Muscle layer of colon (tissue), 2 donors: ENCODE results near the gene KIRREL3.

Experiments used
- H3K27ac ChIP-seq: one replicate; pipeline ENCODE4 v1.7.0; 2013; ENCODE audit warnings: low read depth, mild to moderate bottlenecking, low read length, moderate library complexity
- H3K27me3 ChIP-seq, 2 donors: one replicate each; pipeline ENCODE4 v1.7.0; 2013; ENCODE audit warnings: low read length in 2 of 2, mild to moderate bottlenecking in 2 of 2; ENCODE audit not compliant: insufficient read depth in 2 of 2, control insufficient read depth in 1 of 2
- H3K36me3 ChIP-seq: one replicate; pipeline ENCODE4 v1.7.0; 2013; ENCODE audit warnings: mild to moderate bottlenecking, low read length; ENCODE audit not compliant: insufficient read depth
- H3K4me1 ChIP-seq: one replicate; pipeline ENCODE4 v1.7.0; 2013; ENCODE audit warnings: mild to moderate bottlenecking, low read length; ENCODE audit not compliant: insufficient read depth
- H3K4me3 ChIP-seq, 2 donors: one replicate each; pipeline ENCODE4 v1.7.0; 2013; ENCODE audit warnings: low read length in 2 of 2, low read depth in 1 of 2, mild to moderate bottlenecking in 1 of 2, moderate library complexity in 1 of 2
- H3K9ac ChIP-seq: one replicate; pipeline ENCODE4 v1.7.0; 2013; ENCODE audit warnings: low read length
- H3K9me3 ChIP-seq: one replicate; pipeline ENCODE4 v1.7.0; 2013; ENCODE audit warnings: mild to moderate bottlenecking, low read length
- donor health status: abdominal sarcoma.
- donor health status: Adenocarcinoma of cecum.

KIRREL3 gene

DNA sequence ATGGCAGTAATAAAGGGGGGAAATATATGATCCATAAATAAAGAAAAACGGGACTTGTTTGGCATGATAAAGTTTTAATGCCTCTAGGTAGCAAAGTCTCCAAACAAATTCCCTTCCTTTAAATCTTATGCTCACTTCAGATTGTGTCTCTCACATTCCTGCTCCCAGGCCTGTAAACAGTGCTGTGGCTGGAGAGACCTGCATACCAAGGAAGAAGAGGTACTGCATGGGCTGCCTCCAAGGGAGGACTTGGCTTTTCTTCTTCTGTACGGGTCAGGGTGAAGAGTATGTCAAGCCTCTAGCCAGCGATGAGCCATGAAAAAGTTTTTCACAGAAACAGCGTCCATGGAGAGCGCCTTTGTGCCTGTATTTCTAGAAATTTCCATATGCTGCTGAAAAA lies 161.8 kb downstream of the KIRREL3 start:
- H3K4me1 ChIP-seq: no peaks in the 10 kb centered on the region
- H3K9ac ChIP-seq: no peak overlapping the region
- no peaks in the 10 kb centered on the region for H3K36me3 ChIP-seq
- no peaks in the 10 kb centered on the region for H3K9me3 ChIP-seq
- H3K27ac ChIP-seq: no peak overlapping the region
- H3K4me3 ChIP-seq: no peak overlapping the region
- H3K27me3 ChIP-seq: no peaks in the 10 kb centered on the region

DNA sequence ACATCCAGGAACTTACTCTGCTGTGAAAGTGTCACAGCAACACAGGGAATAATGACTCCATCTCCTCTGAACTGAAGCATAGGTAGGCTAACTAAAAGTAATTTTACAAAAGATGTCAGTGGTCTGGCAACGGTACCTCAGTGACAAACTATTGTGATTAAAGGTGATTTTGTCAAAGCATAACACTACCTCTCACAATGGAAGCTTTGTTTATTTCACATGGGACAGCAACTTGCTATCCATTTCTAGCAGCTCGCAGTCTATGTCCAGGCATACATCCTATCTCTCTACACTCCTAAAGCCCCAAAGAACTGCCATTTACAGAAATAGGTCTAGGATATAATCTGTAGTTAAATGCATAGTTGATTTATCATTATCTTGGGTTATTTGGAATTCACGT lies 163.0 kb downstream of the KIRREL3 start:
- Histone ChIP-seq H3K27ac (no peak overlapping the region), H3K9me3 (no peaks in the 10 kb centered on the region), H3K9ac (no peak overlapping the region), H3K27me3 (no peaks in the 10 kb centered on the region), H3K4me1 (no peaks in the 10 kb centered on the region), H3K36me3 (no peaks in the 10 kb centered on the region), H3K4me3 (no peak overlapping the region)

DNA sequence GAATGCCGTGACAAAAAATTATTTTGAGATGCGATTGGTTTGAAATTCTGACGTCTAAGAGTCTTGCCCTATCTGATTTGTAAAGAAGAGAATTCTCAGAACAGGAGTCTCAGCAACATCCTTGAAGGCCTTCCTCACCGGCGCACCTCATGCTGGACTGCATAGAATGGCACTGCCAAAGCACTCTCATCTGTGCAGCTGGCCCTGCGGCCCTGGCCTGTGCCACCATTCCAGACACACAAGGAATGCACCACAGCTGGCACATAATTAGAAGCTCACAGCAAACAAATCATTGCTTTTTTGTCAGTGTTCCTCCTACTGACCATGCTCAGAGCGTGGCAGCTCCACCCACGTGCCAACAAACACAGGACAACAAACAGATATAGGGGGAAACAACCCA lies 166.0 kb downstream of the KIRREL3 start:
- H3K4me1 ChIP-seq: no peaks in the 10 kb centered on the region

DNA sequence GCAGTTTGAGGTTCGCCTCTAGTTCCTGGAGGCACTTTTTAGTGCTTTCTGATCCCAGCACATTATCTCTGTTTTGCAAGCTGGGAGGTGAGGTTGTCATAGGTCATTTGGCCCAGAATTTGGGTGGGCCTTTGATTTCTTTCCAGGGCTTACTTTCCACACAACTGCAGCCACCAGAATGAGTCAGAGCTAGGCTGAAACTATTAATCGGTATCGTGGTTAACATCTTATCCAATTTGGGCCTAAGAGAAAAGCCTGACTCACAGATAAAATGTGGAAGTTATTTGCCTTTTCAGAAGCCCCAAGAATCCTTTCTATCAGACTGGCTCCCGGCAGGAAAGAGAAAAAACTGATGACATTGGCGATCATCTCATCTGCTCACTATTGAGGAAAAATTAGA lies 166.4 kb downstream of the KIRREL3 start:
- no peak overlapping the region for H3K4me3 ChIP-seq
- H3K27ac ChIP-seq: no peak overlapping the region

More for the DNA sequence above, 166.0 kb downstream of the KIRREL3 start:
- Histone ChIP-seq H3K36me3 (no peaks in the 10 kb centered on the region), H3K27ac (no peak overlapping the region), H3K9ac (no peak overlapping the region), H3K9me3 (no peaks in the 10 kb centered on the region), H3K27me3 (no peaks in the 10 kb centered on the region), H3K4me3 (no peak overlapping the region)

DNA sequence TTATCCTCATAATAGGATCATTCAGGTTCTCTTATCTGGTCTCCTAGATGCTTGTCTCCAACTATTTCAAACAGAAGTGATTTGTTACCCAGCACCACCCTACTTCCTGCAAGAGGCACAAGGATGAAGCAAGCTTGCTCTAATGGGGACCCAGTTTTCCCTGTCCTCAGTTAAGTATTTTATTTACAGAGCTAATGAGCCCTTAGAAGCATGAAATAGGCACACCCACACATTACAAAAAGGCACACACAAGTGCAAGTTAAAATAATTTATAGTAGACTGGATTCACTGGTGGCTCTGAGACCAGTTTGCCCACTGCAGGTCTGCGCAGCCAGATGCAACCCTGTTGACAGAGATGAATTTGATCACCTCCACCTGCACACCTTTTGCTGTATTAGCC lies 167.5 kb downstream of the KIRREL3 start:
- H3K4me1 ChIP-seq: no peaks in the 10 kb centered on the region
- no peaks in the 10 kb centered on the region for H3K27me3 ChIP-seq
- no peak overlapping the region for H3K27ac ChIP-seq
- H3K9ac ChIP-seq: no peak overlapping the region
- H3K4me3 ChIP-seq: no peak overlapping the region
- no peaks in the 10 kb centered on the region for H3K9me3 ChIP-seq
- no peaks in the 10 kb centered on the region for H3K36me3 ChIP-seq

More for the DNA sequence above, 166.4 kb downstream of the KIRREL3 start:
- H3K4me1 ChIP-seq: no peaks in the 10 kb centered on the region
- no peaks in the 10 kb centered on the region for H3K36me3 ChIP-seq
- H3K27me3 ChIP-seq: no peaks in the 10 kb centered on the region
- H3K9me3 ChIP-seq: no peaks in the 10 kb centered on the region
- no peak overlapping the region for H3K9ac ChIP-seq

DNA sequence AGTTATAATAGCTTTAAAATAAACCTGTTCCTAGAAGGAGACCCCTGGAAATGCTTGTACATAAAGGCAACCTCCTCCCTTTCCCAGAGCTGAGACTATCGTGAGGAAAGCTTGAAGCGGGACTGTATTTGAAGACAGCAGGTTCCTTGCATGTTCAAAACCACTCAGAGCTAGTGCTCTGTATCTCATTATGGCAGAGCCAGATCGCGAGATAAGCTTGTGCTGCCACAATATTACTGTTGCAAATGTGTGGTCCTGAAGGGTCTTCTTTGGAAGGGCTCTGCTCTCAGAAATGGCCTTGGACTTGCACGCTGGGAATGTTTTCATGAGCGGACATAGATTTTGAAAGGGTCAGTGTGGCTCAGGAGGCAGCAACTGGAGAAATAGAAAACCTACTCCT lies 168.2 kb downstream of the KIRREL3 start:
- Histone ChIP-seq H3K4me3 (no peak overlapping the region), H3K4me1 (no peaks in the 10 kb centered on the region), H3K27me3 (no peaks in the 10 kb centered on the region), H3K9me3 (no peaks in the 10 kb centered on the region), H3K27ac (no peak overlapping the region), H3K36me3 (no peaks in the 10 kb centered on the region), H3K9ac (no peak overlapping the region)

DNA sequence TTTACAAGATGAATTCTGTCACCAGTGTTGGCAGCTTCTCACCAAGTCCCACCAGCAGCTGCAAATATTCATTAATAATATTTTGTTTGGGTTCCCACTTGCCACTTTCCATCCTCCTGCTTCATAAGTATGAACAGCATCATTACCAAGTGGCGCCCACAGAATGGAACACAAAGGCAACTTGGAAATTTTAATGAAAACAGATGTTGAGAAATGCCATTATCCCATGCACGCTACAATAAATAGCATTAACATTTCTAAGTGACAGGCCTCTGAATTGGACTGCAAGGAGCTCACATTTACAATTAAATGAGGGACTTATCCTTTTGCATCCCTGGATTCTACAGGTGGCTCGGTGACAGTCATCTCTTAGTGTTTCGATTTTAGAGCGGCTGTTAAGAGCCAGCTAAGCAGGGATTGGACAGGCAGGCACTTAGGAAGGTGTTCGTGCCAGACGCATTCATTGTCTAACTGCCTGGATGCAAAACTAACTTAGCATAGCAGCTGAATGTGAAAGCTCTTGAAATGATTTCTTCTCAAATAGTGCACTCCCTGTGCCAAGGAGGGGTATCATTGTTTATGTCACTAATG lies 170.3 kb downstream of the KIRREL3 start:
- Histone ChIP-seq H3K36me3 (no peaks in the 10 kb centered on the region), H3K27ac (no peak overlapping the region), H3K9ac (no peak overlapping the region), H3K4me3 (no peak overlapping the region), H3K27me3 (no peaks in the 10 kb centered on the region), H3K9me3 (no peaks in the 10 kb centered on the region), H3K4me1 (no peaks in the 10 kb centered on the region)

DNA sequence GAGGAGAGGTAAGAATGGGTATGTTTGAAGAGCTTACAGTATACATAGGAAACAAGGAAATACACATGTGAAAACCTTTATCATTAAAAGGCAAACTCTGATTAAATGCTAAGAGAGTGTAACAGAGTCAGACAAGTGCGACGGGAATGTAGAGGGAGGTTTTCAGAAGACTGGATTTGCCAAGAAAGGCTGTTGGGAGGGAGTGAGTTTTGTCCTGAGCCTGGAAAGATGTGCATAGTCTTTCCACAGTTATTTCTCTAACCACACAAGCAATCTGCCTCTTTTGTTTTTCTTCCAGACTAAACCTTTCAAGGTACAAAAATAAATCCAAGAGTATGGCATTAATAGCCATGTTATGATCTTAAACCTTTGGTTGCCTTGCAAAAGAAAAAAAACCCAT lies 170.9 kb downstream of the KIRREL3 start:
- Histone ChIP-seq H3K9ac (no peak overlapping the region), H3K9me3 (no peaks in the 10 kb centered on the region), H3K36me3 (no peaks in the 10 kb centered on the region), H3K4me1 (no peaks in the 10 kb centered on the region), H3K27ac (no peak overlapping the region), H3K27me3 (no peaks in the 10 kb centered on the region), H3K4me3 (no peak overlapping the region)

DNA sequence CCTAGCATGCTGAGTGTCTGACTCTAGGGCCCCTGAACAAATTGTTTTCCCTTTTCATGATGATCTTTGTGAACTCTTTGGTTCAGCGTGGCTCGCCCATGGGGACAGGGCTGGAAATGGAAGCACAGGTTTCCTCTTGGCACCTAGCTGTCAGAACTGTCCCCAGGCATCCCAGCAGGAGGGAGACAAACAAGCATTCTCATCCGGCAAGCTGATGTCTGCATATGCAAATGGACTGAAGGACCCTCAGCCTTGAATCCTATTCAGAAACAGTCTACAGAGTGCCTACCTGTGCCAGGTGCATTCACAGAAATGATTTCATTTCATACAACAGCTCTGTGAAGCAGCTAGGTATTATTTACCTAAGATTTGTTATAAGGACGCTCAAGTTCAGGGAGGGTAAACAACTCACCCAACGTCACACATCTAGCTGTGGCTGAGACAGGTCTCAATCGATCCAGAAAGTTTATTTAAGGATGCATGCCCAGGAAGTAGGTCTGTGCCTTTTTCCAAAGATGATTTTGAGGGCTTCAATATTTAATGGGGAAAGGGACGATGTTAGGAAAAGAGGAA lies 176.4 kb downstream of the KIRREL3 start:
- H3K4me1 ChIP-seq: no peaks in the 10 kb centered on the region
- no peak overlapping the region for H3K9ac ChIP-seq
- no peaks in the 10 kb centered on the region for H3K9me3 ChIP-seq
- no peak overlapping the region for H3K4me3 ChIP-seq
- H3K36me3 ChIP-seq: no peaks in the 10 kb centered on the region
- no peak overlapping the region for H3K27ac ChIP-seq
- H3K27me3 ChIP-seq: no peaks in the 10 kb centered on the region

DNA sequence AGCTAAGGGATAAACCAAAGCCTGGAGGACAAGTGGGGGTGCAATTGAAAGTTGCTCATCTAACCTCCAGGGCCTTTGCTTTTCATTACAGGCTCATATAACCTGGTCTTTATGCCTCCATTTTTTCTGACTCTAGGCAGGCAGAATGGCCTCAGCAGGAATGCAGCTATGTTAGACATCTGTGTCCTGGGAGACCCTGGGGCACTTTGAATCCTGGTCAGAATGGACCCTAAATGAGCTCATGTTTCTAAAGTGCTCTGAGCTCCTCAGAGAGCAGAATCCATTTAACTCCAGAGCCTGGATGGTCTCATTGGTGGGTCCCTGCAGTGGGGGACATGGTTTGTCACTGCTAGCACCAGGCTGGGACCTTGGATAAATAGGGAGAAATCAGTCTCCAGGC lies 177.3 kb downstream of the KIRREL3 start:
- Histone ChIP-seq H3K27me3 (no peaks in the 10 kb centered on the region), H3K9me3 (no peaks in the 10 kb centered on the region), H3K9ac (no peak overlapping the region), H3K27ac (no peak overlapping the region), H3K36me3 (no peaks in the 10 kb centered on the region), H3K4me1 (no peaks in the 10 kb centered on the region), H3K4me3 (no peak overlapping the region)

DNA sequence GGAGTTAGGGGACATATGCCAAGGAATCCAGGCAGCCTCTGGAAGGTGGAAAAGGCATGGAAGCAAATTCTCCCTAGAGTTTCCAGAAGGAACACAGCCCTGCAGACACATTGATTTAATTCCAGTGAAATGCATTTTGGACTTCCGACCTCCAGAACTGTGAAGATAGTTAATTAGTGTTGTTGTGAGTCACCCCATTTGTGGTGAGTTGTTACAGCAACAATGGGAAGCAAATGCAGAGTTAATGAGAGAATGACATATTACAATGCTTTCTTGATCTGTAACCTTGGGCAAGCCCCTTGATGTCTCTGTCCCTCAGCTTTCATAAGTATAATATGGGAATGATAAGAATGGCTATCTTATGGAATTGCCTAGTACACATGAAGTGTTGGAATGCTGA lies 178.7 kb downstream of the KIRREL3 start:
- Histone ChIP-seq H3K9ac (no peak overlapping the region), H3K4me1 (no peaks in the 10 kb centered on the region), H3K27me3 (no peaks in the 10 kb centered on the region), H3K27ac (no peak overlapping the region), H3K9me3 (no peaks in the 10 kb centered on the region), H3K4me3 (no peak overlapping the region), H3K36me3 (no peaks in the 10 kb centered on the region)

DNA sequence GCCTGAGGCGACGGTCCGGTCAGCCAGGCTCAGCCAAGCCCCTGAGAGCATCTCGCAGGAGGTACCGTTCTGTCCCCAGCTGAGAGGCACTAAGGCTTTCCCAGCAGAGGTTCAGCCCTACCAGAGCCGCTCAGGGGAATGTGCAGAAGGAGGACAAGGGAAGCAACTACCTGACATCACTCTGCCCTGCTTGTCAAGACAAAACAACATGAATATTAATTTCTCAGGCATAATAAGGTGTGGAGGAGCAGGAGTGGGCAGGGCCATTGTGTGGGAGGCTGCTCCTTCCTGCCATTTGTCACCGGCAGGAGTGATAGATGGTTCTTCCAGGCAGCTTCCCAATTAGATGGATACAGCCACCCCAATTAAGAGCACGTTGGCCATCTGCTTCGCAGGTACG lies 181.4 kb downstream of the KIRREL3 start:
- no peaks in the 10 kb centered on the region for H3K4me1 ChIP-seq
- H3K9me3 ChIP-seq: no peaks in the 10 kb centered on the region
- no peak overlapping the region for H3K27ac ChIP-seq
- H3K27me3 ChIP-seq: no peaks in the 10 kb centered on the region
- no peak overlapping the region for H3K4me3 ChIP-seq
- H3K36me3 ChIP-seq: no peaks in the 10 kb centered on the region
- H3K9ac ChIP-seq: no peak overlapping the region
